H9 (cell line): Measurements from ENCODE around the gene PEAK3. TPM values are rescaled to one million over a fixed set of nuclear protein-coding genes. Genes with fewer than 3 reads are reported as not detected.

ENCODE experiments used
- DNase-seq: peaks from one replicate; pipeline ENCODE4 v3.0.0-alpha.2; 2017
- H2AFZ ChIP-seq: one replicate; pipeline ENCODE4 v1.6.1; 2013; ENCODE audit warnings: mild to moderate bottlenecking, low read length, control low read depth, moderate library complexity
- H2AK5ac ChIP-seq: 2 replicates; pipeline ENCODE4 v1.6.1; 2013; ENCODE audit warnings: low read length, control low read depth, mixed read lengths; ENCODE audit not compliant: insufficient read length
- H2BK120ac ChIP-seq: one replicate; pipeline ENCODE4 v1.6.1; 2013; ENCODE audit warnings: low read depth, mild to moderate bottlenecking, low read length, control low read depth, inconsistent platforms; ENCODE audit not compliant: poor library complexity, severe bottlenecking
- H2BK12ac ChIP-seq: 2 replicates; pipeline ENCODE4 v1.6.1; 2013; ENCODE audit warnings: low read length, control low read depth, mixed read lengths, low read depth; ENCODE audit not compliant: insufficient read length
- H2BK15ac ChIP-seq: 2 replicates; pipeline ENCODE4 v1.6.1; 2013; ENCODE audit warnings: low read depth, low read length, control low read depth
- H2BK20ac ChIP-seq: one replicate; pipeline ENCODE4 v1.6.1; 2013; ENCODE audit warnings: low read depth, mild to moderate bottlenecking, low read length, control low read depth, inconsistent platforms; ENCODE audit not compliant: poor library complexity, severe bottlenecking
- H2BK5ac ChIP-seq: 2 replicates; pipeline ENCODE4 v1.6.1; 2013; ENCODE audit warnings: low read length, control low read depth, mixed read lengths; ENCODE audit not compliant: insufficient read length
- H3K14ac ChIP-seq: 2 replicates; pipeline ENCODE4 v1.6.1; 2013; ENCODE audit warnings: low read length, control low read depth; ENCODE audit not compliant: insufficient read depth
- H3K18ac ChIP-seq: 2 replicates; pipeline ENCODE4 v1.6.1; 2013; ENCODE audit warnings: low read depth, mild to moderate bottlenecking, mixed read lengths, low read length, control low read depth; ENCODE audit not compliant: insufficient read length
- H3K23ac ChIP-seq: 2 replicates; pipeline ENCODE4 v1.6.1; 2013; ENCODE audit warnings: low read length, control low read depth, mixed read lengths, low read depth; ENCODE audit not compliant: insufficient read length
- H3K23me2 ChIP-seq: 2 replicates; pipeline ENCODE4 v1.6.1; 2013; ENCODE audit warnings: low read depth, mild to moderate bottlenecking, mixed read lengths, low read length, control low read depth; ENCODE audit not compliant: insufficient read length, poor library complexity, severe bottlenecking
- H3K27ac ChIP-seq: 2 replicates; pipeline ENCODE4 v1.5.1; 2013; ENCODE audit warnings: low read length, control low read depth, mixed read lengths, low read depth; ENCODE audit not compliant: insufficient read length
- H3K27me3 ChIP-seq: 2 replicates; pipeline ENCODE4 v1.6.1; 2013; ENCODE audit warnings: low read length, control low read depth, inconsistent platforms; ENCODE audit not compliant: insufficient read depth
- H3K4ac ChIP-seq: 2 replicates; pipeline ENCODE4 v1.6.1; 2013; ENCODE audit warnings: low read depth, mild to moderate bottlenecking, control low read depth, inconsistent platforms, low read length, moderate library complexity
- H3K4me1 ChIP-seq: 2 replicates; pipeline ENCODE4 v1.6.1; 2013; ENCODE audit warnings: low read length, control low read depth, inconsistent platforms; ENCODE audit not compliant: insufficient read depth
- H3K4me2 ChIP-seq: 2 replicates; pipeline ENCODE4 v1.6.1; 2013; ENCODE audit warnings: low read length, control low read depth, mixed read lengths; ENCODE audit not compliant: insufficient read length, insufficient read depth
- H3K56ac ChIP-seq: 2 replicates; pipeline ENCODE4 v1.6.1; 2013; ENCODE audit warnings: low read depth, mild to moderate bottlenecking, mixed read lengths, low read length, control low read depth; ENCODE audit not compliant: insufficient read length
- H3K79me1 ChIP-seq: 2 replicates; pipeline ENCODE4 v1.6.1; 2013; ENCODE audit warnings: low read depth, mild to moderate bottlenecking, moderate library complexity, low read length, control low read depth, inconsistent platforms; ENCODE audit not compliant: insufficient read depth, poor library complexity, severe bottlenecking
- H3K79me2 ChIP-seq: 2 replicates; pipeline ENCODE4 v1.6.1; 2013; ENCODE audit warnings: low read length, control low read depth, inconsistent platforms; ENCODE audit not compliant: insufficient read depth
- H3K9ac ChIP-seq: 2 replicates; pipeline ENCODE4 v1.6.1; 2013; ENCODE audit warnings: low read length, control low read depth, mixed read lengths; ENCODE audit not compliant: insufficient read length; ENCODE audit errors: extremely low read depth
- H3K9me3 ChIP-seq: one replicate; pipeline ENCODE4 v1.6.1; 2013; ENCODE audit warnings: low read depth, low read length, inconsistent platforms; ENCODE audit not compliant: control insufficient read depth
- H3T11ph ChIP-seq: one replicate; pipeline ENCODE4 v1.6.1; 2013; ENCODE audit warnings: mild to moderate bottlenecking, low read length, control low read depth, inconsistent platforms
- H4K20me1 ChIP-seq: one replicate; pipeline ENCODE4 v1.6.1; 2013; ENCODE audit not compliant: control insufficient read depth, insufficient read length, insufficient read depth
- H4K5ac ChIP-seq: 2 replicates; pipeline ENCODE4 v1.6.1; 2013; ENCODE audit warnings: low read depth, mild to moderate bottlenecking, mixed read lengths, low read length, control low read depth; ENCODE audit not compliant: insufficient read length
- H4K8ac ChIP-seq: replicated peaks from 2 replicates; pipeline ENCODE4 v1.6.1; 2013; ENCODE audit warnings: low read length, control low read depth, mixed read lengths, low read depth; ENCODE audit not compliant: insufficient read length
- H4K91ac ChIP-seq: 2 replicates; pipeline ENCODE4 v1.6.1; 2013; ENCODE audit warnings: low read depth, mild to moderate bottlenecking, moderate library complexity, mixed read lengths, low read length, control low read depth; ENCODE audit not compliant: insufficient read length
- H3K27ac Mint-ChIP-seq, 3 experiments: 2 replicates in 2 of 3; 3 replicates in 1 of 3; pipeline ENCODE4 v1.8.0; 2020 to 2021; ENCODE audit warnings: mixed read lengths in 3 of 3, mild to moderate bottlenecking in 1 of 3, moderate library complexity in 1 of 3
- H3K27me3 Mint-ChIP-seq: 2 replicates; pipeline ENCODE4 v1.8.0; 2021; ENCODE audit warnings: low read depth, mild to moderate bottlenecking, moderate library complexity, mixed read lengths
- H3K36me3 Mint-ChIP-seq, 3 experiments: 2 replicates in 2 of 3; 3 replicates in 1 of 3; pipeline ENCODE4 v1.8.0; 2020 to 2021; ENCODE audit warnings: low read depth in 3 of 3, mixed read lengths in 3 of 3; ENCODE audit not compliant: insufficient read depth in 1 of 3
- H3K4me1 Mint-ChIP-seq, 2 experiments: 2 replicates each; pipeline ENCODE4 v1.8.0; 2020; ENCODE audit warnings: mixed read lengths in 2 of 2
- H3K4me3 Mint-ChIP-seq, 2 experiments: 2 replicates in 1 of 2; 3 replicates in 1 of 2; pipeline ENCODE4 v1.8.0; 2020 to 2021; ENCODE audit warnings: mild to moderate bottlenecking in 2 of 2, mixed read lengths in 2 of 2, moderate library complexity in 1 of 2
- H3K9me3 Mint-ChIP-seq, 2 experiments: 2 replicates in 1 of 2; 3 replicates in 1 of 2; pipeline ENCODE4 v1.8.0; 2020; ENCODE audit warnings: mild to moderate bottlenecking in 2 of 2, mixed read lengths in 2 of 2, moderate library complexity in 1 of 2
- WGBS: extraction: QIAGEN DNeasy Blood & Tissue Kit; methylation state at CpG from one replicate; pipeline ENCODE4 v1.1.7; 2013; ENCODE audit warnings: missing lambda C conversion rate, low lambda C conversion rate, mixed read lengths; ENCODE audit not compliant: insufficient read length; ENCODE audit errors: extremely low coverage; 5-methylcytosine and 5-hydroxymethylcytosine counted together
- total RNA-seq: library from RNA; stranded (reverse); gene quantifications from 2 replicates; pipeline ENCODE4 v1.2.1, GENCODE V29; 2021
- TF ChIP-seq, protein P1 (sequence below): fragments of 200-600 bp; sonication (generic); conservative IDR thresholded peaks from 3 replicates; pipeline ENCODE4 v1.8.0; 2021; ENCODE audit warnings: antibody characterized with exemption, mild to moderate bottlenecking

Gene PEAK3
- total RNA-seq, 1 experiment from 2014 or later, result not detected

DNA sequence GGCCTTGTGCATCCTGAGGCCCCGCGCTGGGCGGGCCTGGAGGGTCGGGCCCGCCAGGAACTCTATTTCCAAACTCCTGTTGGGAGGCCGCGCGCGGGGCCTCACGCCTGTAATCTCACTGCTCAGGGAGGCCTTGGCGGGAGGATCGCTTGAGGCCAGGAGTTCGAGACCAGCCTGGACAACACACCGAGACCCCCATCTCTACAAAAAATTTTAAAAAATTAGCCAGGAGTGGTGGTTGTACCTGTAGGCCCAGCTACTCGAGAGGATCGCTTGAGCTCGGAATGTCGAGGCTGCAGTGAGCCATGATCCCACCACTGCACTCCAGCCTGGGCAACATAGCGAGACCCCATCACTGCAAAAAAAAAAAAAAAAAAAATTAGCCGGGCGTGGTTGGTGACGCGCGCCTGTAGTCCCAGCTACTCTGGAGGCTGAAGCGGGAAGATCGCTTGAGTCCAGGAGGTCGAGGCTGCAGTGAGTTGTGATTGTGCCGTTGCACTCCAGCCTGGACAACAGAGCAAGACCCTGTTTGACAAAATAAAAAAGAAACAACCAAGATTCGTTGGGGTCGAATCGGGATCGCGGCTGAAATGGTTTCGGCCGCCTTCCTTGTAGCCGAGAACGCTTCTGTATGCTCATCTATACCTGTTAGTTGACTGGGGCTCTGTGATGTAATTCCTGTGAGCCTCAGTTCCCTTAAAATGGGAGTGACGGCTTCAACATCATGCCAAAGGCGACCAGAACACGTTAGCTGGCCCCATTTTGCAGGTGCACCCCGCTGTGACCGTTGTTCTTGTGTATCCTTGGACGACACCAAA, 44.7 kb downstream of the PEAK3 start:
- H2BK120ac ChIP-seq, result no peak overlapping the region
- no peak overlapping the region for H4K5ac ChIP-seq
- no peak for DNase-seq
- H3K4me1 ChIP-seq, result peaks cover 4% of the 10 kb centered on the region; the same call in 1 of the 2 replicates
- no peak overlapping the region for H3T11ph ChIP-seq
- Mint-ChIP-seq H3K27ac (peak overlapping the region; percentile 91 to 95 (median 94); a peak in 6 of 7 replicates), H3K4me3 (peak overlapping the region; percentile 96 to 97), H3K4me1 (peaks cover 40 to 48% of the 10 kb centered on the region in 2 experiments), H3K27me3 (no peaks in the 10 kb centered on the region; the same call in 1 of the 2 replicates), H3K9me3 (peaks cover 0 to 3% of the 10 kb centered on the region in 2 experiments; a peak in 1 of 5 replicates), H3K36me3 (peaks cover 15 to 54% (median 54%) of the 10 kb centered on the region in 3 experiments)
- H3K4ac ChIP-seq, result no peak overlapping the region
- H2BK12ac ChIP-seq, result no peak overlapping the region
- H3K14ac ChIP-seq, result peak overlapping the region; percentile 87
- H2AK5ac ChIP-seq, result no peak overlapping the region
- H4K91ac ChIP-seq, result no peak overlapping the region
- WGBS, result no CpG with 5 or more reads among the region's 43 CpGs
- H3K27ac ChIP-seq, result no peak overlapping the region
- H3K23ac ChIP-seq, result no peak overlapping the region
- no peak overlapping the region for H2BK15ac ChIP-seq
- peak overlapping the region; percentile 47 for H3K4me2 ChIP-seq
- no peak overlapping the region for H2BK5ac ChIP-seq
- TF ChIP-seq, protein P1, sequence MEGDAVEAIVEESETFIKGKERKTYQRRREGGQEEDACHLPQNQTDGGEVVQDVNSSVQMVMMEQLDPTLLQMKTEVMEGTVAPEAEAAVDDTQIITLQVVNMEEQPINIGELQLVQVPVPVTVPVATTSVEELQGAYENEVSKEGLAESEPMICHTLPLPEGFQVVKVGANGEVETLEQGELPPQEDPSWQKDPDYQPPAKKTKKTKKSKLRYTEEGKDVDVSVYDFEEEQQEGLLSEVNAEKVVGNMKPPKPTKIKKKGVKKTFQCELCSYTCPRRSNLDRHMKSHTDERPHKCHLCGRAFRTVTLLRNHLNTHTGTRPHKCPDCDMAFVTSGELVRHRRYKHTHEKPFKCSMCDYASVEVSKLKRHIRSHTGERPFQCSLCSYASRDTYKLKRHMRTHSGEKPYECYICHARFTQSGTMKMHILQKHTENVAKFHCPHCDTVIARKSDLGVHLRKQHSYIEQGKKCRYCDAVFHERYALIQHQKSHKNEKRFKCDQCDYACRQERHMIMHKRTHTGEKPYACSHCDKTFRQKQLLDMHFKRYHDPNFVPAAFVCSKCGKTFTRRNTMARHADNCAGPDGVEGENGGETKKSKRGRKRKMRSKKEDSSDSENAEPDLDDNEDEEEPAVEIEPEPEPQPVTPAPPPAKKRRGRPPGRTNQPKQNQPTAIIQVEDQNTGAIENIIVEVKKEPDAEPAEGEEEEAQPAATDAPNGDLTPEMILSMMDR, result no peak
- H3K79me1 ChIP-seq, result peaks cover 9% of the 10 kb centered on the region
- H3K56ac ChIP-seq, result no peak overlapping the region
- peaks cover 51% of the 10 kb centered on the region for H3K79me2 ChIP-seq
- H3K9ac ChIP-seq, result peak overlapping the region; percentile 72
- no peak overlapping the region for H4K8ac ChIP-seq
- H2BK20ac ChIP-seq, result no peak overlapping the region
- H3K27me3 ChIP-seq, result no peaks in the 10 kb centered on the region
- no peaks in the 10 kb centered on the region for H3K9me3 ChIP-seq
- peaks cover 2% of the 10 kb centered on the region for H4K20me1 ChIP-seq
- H2AFZ ChIP-seq, result no peak overlapping the region
- peak overlapping the region; percentile 90 for H3K18ac ChIP-seq
- H3K23me2 ChIP-seq, result peaks cover 9% of the 10 kb centered on the region
